ENCODE measurements around the gene NAIF1.

Gene NAIF1

GRCh38 chr9:128102861-128103588 lies 35.9 kb upstream of the NAIF1 start:
- peak overlapping the region; percentile 46 to 71 (median 52) for H3K4me3 Mint-ChIP-seq
- H3K27me3 Mint-ChIP-seq (ENCODE audit: low read depth): no peaks in the 10 kb centered on the region
- peaks cover 31% of the 10 kb centered on the region for H3K36me3 Mint-ChIP-seq (ENCODE audit: low read depth)
- H3K4me1 Mint-ChIP-seq: peaks cover 71% of the 10 kb centered on the region
- H3K27ac Mint-ChIP-seq: peak overlapping the region; percentile 6 to 86 (median 55)
- H3K9me3 Mint-ChIP-seq: no peaks in the 10 kb centered on the region
- TF ChIP-seq CTCF (IDR thresholded peaks at IDR 0.05; ENCODE audit: unreplicated experiment in 3 of 3): no peak

DNA sequence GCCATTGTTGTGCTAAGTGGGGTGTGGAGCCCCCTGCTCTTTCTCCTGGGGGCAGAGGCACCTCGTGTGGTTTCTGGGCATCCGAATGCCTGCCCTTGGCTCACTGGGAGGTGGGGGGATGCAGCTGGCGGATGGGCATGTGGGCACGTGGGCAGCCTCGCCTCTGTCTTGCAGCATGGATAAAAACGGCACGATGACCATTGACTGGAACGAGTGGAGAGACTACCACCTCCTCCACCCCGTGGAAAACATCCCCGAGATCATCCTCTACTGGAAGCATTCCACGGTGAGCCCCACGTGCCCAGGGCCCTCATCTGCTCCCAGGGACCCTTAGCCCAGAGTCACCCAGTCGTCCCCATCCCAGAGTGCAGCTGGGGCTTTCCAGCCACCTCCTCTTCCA lies 35.1 kb upstream of the NAIF1 start:
- Mint-ChIP-seq H3K4me1 (peaks cover 68% of the 10 kb centered on the region), H3K27ac (peak overlapping the region; percentile 6 to 86 (median 22)), H3K4me3 (peak overlapping the region in 1 of 3 experiments; percentile 71), H3K36me3 (ENCODE audit: low read depth) (peaks cover 25% of the 10 kb centered on the region), H3K9me3 (no peaks in the 10 kb centered on the region), H3K27me3 (ENCODE audit: low read depth) (no peaks in the 10 kb centered on the region)
- TF ChIP-seq CTCF (IDR thresholded peaks at IDR 0.05; ENCODE audit: unreplicated experiment in 3 of 3): no peak

DNA sequence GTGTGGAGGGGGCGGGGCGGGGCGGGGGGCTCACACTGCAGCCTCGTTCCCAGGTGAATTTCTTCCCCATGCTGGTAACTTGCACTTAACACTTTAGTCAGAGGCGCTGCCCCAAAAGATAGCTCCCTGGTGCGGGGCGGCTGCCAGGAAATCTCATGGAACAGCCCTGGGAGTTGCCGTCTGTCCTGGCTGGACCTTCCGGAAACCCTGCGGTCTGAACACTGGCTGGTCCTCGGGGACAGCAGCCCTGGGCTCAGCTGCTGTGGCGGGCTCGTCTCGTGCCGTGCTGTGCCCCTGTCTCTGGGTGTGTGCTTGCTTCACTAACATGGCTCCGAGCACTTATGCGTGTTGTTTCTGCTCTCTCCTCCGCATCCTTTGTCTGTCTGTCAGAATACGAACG lies 34.6 kb upstream of the NAIF1 start:
- Mint-ChIP-seq H3K9me3 (no peaks in the 10 kb centered on the region), H3K4me1 (peaks cover 72% of the 10 kb centered on the region), H3K27me3 (ENCODE audit: low read depth) (no peaks in the 10 kb centered on the region), H3K36me3 (ENCODE audit: low read depth) (peaks cover 25% of the 10 kb centered on the region), H3K27ac (peak overlapping the region in 2 of 3 experiments; percentile 22 to 86), H3K4me3 (peak overlapping the region in 2 of 3 experiments; percentile 15 to 71)
- TF ChIP-seq CTCF (IDR thresholded peaks at IDR 0.05; ENCODE audit: unreplicated experiment in 3 of 3): no peak

- no peak for TF ChIP-seq CTCF (IDR thresholded peaks at IDR 0.05; ENCODE audit: unreplicated experiment in 3 of 3)
- no peaks in the 10 kb centered on the region for H3K27me3 Mint-ChIP-seq (ENCODE audit: low read depth)
- H3K9me3 Mint-ChIP-seq: no peaks in the 10 kb centered on the region
- H3K4me3 Mint-ChIP-seq: no peak overlapping the region
- peaks cover 77% of the 10 kb centered on the region for H3K4me1 Mint-ChIP-seq
- peak overlapping the region in 2 of 3 experiments; percentile 31 to 35 for H3K27ac Mint-ChIP-seq
- peaks cover 25% of the 10 kb centered on the region for H3K36me3 Mint-ChIP-seq (ENCODE audit: low read depth)
These were observed 34.1 kb upstream of the NAIF1 start for GRCh38 chr9:128101231-128101661.

DNA sequence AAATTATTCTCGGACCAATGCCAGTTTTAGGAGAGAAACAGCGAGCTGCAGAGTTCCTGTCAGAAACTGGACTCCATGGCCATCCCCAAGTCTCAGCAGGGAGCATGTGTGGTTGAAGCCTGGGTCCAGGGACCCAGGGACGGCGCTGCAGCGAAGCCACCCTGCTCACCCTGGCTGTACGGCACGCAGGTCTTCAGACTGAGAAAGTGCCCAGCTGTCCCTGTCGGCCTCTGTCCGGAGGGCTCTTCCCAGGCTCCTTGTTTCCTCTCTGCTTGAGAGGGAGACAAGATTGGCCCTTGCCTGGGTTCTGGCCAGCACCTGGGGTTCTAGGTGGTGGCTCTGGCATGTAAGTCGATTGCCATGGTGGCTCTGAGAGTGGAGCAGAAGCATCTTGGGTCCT lies 33.5 kb upstream of the NAIF1 start:
- Mint-ChIP-seq H3K4me3 (peak overlapping the region; percentile 56 to 86 (median 72)), H3K9me3 (no peaks in the 10 kb centered on the region), H3K27me3 (ENCODE audit: low read depth) (no peaks in the 10 kb centered on the region), H3K4me1 (peaks cover 77% of the 10 kb centered on the region), H3K27ac (peak overlapping the region; percentile 77 to 99 (median 98)), H3K36me3 (ENCODE audit: low read depth) (peaks cover 25% of the 10 kb centered on the region)
- no peak for TF ChIP-seq CTCF (IDR thresholded peaks at IDR 0.05; ENCODE audit: unreplicated experiment in 3 of 3)
